Endothelial cell of hepatic sinusoid (primary cell): ENCODE results near the gene NINL.
"Not testable (repeated sequence)": the region's sequence is repeated elsewhere in the genome, so short reads cannot be mapped to it uniquely, and the experiment has no call there.

Experiments
- in situ Hi-C: cut with HindIII; loops from 2 replicates; pipeline ENCODE4 v1.10.0; 2017; ENCODE audit warnings: low sequenced_read_pairs

The NINL gene

DNA sequence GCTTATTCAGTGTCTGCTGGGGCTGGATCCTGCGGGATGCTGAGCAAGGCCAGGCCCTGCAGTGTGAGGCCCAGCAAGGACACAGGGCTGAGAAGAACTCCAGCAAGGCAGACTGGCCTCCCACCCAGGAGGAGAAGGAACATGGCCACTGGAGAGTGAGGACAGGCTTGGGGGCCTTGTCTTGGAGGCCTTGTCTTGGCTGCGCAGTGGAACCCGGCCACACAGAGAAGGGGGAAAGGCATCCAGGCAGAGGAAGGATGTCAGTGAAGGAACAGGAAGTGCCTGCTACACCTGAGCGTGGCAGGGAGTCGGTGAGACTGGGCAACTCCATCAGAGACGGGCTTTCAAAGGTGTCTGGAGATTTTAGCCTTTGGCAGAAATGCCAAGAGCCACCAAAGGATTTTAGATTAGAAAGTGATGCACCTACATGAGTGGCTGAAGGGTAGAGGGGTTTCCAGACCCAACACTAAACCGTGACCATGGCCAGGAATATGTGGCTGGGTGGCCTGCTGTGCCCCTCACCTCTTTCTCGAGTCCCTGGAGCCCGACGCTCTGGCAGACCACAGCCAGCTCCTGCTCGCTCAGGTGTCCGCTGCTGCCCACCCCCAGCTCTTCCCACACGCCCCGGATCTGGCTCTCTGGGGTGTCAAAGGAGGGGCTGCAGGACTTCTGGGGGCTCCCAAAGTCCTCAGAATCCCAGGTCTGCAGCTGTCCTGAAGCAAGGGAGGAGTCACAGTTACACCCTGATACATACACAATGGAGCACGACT lies 80.8 kb downstream of the NINL start:
- in situ Hi-C loops = no loop called here

DNA sequence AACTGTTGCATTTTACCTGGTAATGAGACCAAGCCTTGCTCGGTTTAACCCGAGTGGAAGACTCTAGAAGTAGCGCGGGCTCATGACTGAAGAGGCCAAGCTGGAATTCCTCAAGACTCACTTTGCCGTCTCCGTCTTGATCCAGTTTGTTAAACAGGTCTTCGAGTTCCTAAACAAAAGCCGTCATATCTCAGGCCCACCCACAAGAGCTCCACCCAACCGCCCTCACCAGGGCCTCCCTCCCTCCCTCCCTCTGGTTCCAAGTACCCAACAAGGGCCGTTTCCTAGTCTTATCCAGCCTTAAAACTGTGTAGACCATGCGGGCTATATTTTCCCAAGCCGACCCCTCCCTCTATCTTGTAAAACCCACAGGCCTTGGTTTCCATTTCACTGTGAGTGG lies 81.4 kb downstream of the NINL start:
- in situ Hi-C loops = no loop called here

- in situ Hi-C loops = not testable (repeated sequence)
Observed at GRCh38 chr20:25503051-25503639, 82.2 kb downstream of the NINL start.

DNA sequence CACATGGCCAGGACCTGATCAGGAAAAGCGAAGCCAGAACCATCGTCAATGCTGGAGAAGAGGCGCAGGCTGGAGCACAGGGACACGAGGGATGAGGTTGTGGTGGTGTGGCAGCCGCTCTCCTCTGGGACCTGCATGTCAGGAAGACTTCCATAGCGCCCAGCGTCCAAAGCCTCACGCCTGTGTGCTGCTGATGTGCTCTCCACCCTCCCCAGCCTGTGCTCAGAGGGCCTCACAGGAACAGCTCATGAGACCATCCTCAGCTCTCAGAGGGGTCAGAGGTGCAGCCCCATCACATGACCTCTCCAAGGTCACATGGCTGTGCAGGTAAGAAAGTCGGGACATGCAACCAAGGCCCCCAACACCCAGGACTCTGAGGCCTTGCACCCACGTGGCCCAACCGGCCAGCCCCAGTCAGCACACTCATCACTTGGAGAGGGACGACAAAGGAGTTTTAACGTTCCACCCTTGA lies 84.4 kb downstream of the NINL start:
- in situ Hi-C loops = no loop called here

DNA sequence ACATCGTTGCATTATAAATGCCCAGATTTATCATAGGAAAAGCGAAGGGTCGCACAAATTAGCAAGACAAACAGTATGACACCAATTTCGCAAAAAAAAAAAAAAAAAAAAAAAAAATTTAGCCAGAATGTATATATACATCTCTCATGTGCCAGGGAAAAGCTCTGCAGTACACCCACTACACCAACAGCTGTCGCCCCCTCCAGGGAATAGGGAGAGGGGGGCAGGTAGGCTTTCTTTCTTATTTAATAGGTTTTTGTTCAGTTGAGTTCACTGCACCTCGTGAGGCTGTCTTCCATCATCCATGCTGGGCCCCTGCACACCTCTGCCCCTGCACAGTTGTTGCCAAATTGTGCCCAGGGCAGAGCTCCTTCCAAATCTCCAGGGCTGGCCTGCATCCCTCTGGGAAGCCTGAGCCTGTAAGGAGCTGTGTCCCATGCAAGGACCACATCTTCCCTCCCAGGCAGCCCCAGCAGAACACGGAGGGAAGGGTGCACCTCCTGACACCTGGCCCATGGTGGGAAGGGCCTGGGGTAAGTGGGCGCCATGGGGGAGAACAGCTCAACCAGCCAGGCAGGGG lies 85.4 kb downstream of the NINL start:
- in situ Hi-C loops = no loop called here

DNA sequence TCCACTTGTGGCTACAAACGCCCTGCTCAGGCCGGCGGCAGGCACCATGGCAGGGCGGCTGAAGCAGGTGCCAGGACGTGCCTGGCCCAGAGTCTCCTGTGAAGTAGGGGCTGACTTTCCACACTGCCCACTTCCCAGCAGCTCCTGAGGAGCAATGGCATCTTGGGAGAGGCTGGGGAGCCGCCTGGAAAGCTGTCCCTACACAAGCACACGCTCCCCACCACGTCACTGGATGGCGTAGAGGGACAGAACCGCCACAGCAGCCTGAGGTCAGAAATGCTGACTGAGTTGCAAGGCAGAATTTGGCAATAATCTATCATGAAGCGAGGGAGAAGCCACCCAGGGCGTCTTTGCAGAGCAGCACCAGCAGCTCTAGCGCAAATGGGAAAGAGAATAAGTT lies 86.3 kb downstream of the NINL start:
- in situ Hi-C loops = no loop called here

- in situ Hi-C loops = no loop called here
Observed at GRCh38 chr20:25498280-25498606, 87.1 kb downstream of the NINL start.

- in situ Hi-C loops = no loop called here
Observed at GRCh38 chr20:25497586-25498279, 87.6 kb downstream of the NINL start.

DNA sequence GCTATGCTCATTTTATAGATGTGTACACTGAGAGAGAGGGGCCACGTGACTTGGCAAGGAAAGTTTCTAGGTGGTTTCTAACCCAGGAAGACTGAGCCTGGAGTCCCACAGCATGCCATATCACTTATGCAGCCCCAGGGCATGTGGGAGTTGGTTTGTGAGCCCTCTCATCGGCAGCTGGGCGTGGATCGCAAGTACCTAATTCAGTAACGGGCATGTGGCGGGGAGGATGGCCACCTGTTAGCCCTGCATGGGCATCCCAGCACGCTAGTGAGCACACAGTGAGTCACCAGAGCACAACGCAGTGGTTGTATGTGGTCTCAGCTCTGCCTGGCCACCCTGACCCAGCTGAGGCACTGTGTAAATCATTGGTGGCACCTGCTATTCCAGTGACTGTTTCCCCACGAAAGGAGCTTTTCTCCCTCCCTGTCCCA lies 88.3 kb downstream of the NINL start:
- in situ Hi-C loops = no loop called here

DNA sequence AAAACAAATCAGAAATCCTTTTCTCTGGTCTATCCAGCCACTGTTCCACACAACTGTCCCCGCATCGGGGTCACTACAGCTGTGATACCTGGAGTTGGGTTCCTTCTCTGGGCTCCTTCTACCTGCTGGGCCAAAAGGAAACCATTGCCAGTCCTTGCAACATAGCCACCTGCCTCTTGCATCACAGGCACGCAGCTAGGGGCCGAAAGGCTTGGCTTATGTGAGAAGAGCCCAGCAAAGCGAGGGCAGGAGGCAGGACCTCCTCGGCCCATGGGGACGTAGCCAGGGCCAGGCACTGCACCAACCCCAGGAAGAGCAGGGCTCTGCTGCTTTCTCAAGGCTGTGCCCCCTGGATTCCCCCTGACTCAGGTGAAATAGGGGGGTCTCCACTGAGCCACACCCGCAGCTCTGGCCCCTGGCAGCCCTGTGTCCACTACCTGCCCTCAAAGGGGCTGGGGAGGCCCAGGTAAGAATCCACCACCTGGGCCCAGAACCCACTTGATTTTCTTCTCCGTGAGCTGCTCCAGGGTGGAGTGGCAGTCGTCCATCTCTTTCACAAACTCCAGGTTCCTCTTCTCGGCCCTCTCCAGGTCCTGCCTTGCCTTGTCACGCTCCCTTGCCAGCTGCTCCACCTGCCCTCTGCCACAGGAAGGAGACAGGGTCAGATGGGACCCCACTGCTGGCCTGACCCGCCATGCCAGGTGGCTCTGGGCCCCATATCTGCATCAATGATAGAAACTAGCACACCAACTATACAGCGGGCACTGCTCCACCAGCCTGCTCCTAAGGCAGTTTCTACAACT lies 89.0 kb downstream of the NINL start:
- in situ Hi-C loops = no loop called here

GRCh38 chr20:25495189-25495824 lies 90.0 kb downstream of the NINL start:
- in situ Hi-C loops = no loop called here

DNA sequence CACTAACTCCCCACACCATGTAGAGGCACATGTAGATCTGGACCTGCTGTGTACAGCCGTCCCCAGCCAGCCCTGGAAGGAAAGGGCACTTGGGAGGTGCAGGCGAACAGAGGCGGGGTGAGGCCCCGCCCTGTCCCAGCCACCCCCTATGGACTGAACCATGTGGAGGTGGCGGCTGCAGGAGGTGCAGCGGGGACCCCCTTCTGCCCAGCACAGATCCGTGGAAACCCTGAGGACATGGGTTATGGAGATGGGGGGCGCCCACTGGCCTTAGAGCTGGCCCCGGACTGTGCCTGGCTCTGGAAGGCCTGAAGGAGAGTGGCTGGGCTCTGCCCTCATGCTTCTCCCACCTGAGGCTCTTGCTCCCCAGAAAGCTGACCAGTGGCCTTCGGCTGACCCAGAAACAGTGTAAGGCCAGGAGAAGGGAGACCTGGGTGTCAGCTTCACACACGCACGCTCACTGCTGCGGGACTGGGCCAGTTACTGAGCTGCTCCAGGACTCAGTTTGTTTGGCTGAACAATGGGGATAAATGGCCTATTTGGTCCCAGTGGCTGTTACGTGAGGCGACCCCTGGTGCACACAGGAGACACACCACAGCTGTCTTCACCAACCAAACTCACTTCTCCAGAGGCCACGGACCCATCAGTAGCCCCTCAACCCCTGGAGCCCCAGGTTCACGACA lies 90.7 kb downstream of the NINL start:
- in situ Hi-C loops = no loop called here

DNA sequence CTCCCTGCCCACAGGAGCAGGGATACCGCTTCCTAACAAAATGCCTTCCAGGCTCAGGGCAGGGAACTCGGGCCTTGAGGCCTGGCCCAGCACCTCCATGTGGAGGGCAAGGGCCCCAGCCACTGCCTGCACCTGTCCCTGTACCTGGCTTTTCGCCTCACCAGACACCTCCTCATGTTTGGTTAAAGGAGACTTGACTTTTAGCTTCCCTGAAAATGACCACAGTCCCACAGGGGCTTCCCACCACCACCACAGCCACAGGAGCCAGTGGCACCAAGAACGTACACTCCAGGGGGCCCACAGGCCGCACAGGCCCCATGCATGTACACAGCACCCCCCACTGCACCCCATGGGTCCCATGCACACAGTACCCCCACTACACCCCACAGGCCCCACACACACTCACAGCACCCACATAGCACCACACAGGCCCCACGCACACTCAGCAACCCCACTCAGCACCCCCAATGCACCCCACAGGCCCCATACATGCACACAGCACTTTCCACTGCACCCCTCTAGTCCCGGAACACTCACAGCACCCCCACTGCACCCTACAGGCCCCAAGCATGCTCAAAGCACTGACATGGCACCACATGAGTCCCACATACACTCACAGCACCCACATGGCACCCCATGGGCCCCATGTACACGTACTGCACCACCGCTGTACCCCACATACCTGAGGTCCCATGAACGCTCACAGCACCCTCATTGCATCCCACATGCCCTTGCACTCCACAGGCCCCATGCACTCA lies 91.4 kb downstream of the NINL start:
- in situ Hi-C loops = no loop called here

- in situ Hi-C loops = no loop called here
Observed at GRCh38 chr20:25493137-25493536, 92.2 kb downstream of the NINL start.

- in situ Hi-C loops = no loop called here
Observed at GRCh38 chr20:25491446-25492038, 93.8 kb downstream of the NINL start.

DNA sequence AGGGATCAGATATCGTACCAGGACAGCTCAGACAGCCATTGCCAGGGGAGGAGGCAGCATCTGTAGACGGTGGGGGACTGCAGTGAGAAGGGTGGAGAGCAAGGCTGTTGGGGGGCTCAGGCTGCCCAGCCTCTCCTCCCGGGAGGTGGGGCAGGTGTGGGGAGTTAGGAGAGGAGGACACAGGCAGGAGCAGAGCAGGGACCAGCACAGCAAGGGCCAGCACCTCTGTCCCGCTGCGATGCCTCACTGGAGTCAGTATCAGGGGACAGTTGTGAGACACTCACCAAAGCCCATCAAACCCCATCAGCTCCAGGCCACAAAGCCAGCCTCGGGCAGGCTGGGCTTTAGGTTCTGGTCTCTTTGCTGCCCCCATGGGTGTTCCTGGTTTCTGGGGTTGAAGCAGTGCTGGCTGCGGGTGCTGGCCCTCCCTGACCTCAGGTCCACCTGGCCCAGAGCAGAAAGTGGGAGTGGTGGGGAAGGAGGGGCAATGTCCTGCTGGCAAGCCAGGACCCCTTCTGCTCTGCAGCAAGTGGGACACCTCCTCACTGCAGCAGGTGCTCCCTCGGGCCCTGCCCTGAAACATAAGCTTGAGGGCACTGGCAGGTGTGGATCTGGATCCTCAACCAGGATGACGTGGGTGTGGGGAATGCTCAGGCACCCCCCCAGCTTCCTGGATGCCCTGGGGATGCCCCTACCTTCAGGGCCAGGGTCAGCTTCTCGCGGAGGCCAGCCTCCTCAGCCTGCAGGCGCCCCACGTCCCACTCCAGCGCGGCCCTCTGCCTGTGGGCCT lies 94.5 kb downstream of the NINL start:
- in situ Hi-C loops = no loop called here

- in situ Hi-C loops = no loop called here
Observed at GRCh38 chr20:25489221-25489871, 96.0 kb downstream of the NINL start.
